ENCODE results near the gene PLTP.
"Not testable (repeated sequence)": the region's sequence is repeated elsewhere in the genome, so short reads cannot be mapped to it uniquely, and the experiment has no call there.

PLTP gene

GRCh38 chr20:45919542-45920399, 7.8 kb upstream of the PLTP start:
- no peak for DNase-seq

GRCh38 chr20:45918779-45919537, 7.0 kb upstream of the PLTP start:
- no peak for DNase-seq

GRCh38 chr20:45918182-45918737, 6.3 kb upstream of the PLTP start:
- no peak for DNase-seq

GRCh38 chr20:45917790-45918141, 5.8 kb upstream of the PLTP start:
- no peak for DNase-seq

- no peak for DNase-seq
Measured at GRCh38 chr20:45913116-45913515, 1.2 kb upstream of the PLTP start.

- no peak for DNase-seq
Measured at GRCh38 chr20:45912344-45912682, 358 bp upstream of the PLTP start.

- DNase-seq, result peak; percentile 85 to 88
Measured at GRCh38 chr20:45910670-45911485, 1.1 kb downstream of the PLTP start.

GRCh38 chr20:45909817-45910669, 1.9 kb downstream of the PLTP start:
- no peak for DNase-seq

GRCh38 chr20:45909336-45909808, 2.6 kb downstream of the PLTP start:
- DNase-seq, result no peak

GRCh38 chr20:45908084-45908483, 3.9 kb downstream of the PLTP start:
- DNase-seq, result no peak

GRCh38 chr20:45907219-45907948, 4.6 kb downstream of the PLTP start:
- no peak for DNase-seq

- no peak for DNase-seq
Measured at GRCh38 chr20:45905505-45906079, 6.4 kb downstream of the PLTP start.

- DNase-seq, result no peak
Measured at GRCh38 chr20:45904583-45905504, 7.1 kb downstream of the PLTP start.

- DNase-seq, result no peak
Measured at GRCh38 chr20:45902199-45902701, 9.7 kb downstream of the PLTP start.

- not testable (repeated sequence) for DNase-seq
Measured at GRCh38 chr20:45901332-45901731, 10.6 kb downstream of the PLTP start.

- DNase-seq, result no peak
Measured at GRCh38 chr20:45899046-45899835, 12.7 kb downstream of the PLTP start.

GRCh38 chr20:45898285-45898684, 13.7 kb downstream of the PLTP start:
- no peak for DNase-seq

- DNase-seq, result no peak
Measured at GRCh38 chr20:45897692-45898091, 14.3 kb downstream of the PLTP start.

GRCh38 chr20:45897289-45897688, 14.7 kb downstream of the PLTP start:
- DNase-seq, result no peak

All from activated CD4-positive, alpha-beta T cell treated with anti-CD3 and anti-CD28 coated beads, Interleukin-2, amount 50 U/mL, for 4 hours (primary cell).